Parathyroid adenoma (tissue), 2 donors: ENCODE results near the gene OR51B4.
"Not testable (repeated sequence)": the region's sequence is repeated elsewhere in the genome, so short reads cannot be mapped to it uniquely, and the experiment has no call there.

Experiments
- H2AFZ ChIP-seq: fragments of 300-600 bp; sonication (generic); one replicate; pipeline ENCODE4 v1.7.0; 2017; ENCODE audit warnings: antibody characterized with exemption, mild to moderate bottlenecking
- H3K27ac ChIP-seq: fragments of 300-600 bp; sonication (generic); one replicate; pipeline ENCODE4 v1.7.0; 2017
- H3K27me3 ChIP-seq: fragments of 300-600 bp; sonication (generic); one replicate; pipeline ENCODE4 v1.7.0; 2017; ENCODE audit warnings: low read length; ENCODE audit not compliant: control insufficient read depth, insufficient read depth
- H3K36me3 ChIP-seq: fragments of 300-600 bp; sonication (generic); one replicate; pipeline ENCODE4 v1.7.0; 2017; ENCODE audit warnings: low read length; ENCODE audit not compliant: control insufficient read depth, insufficient read depth
- H3K4me1 ChIP-seq: fragments of 300-600 bp; sonication (generic); one replicate; pipeline ENCODE4 v1.7.0; 2017; ENCODE audit warnings: control low read depth
- H3K4me2 ChIP-seq: fragments of 300-600 bp; sonication (generic); one replicate; pipeline ENCODE4 v1.7.0; 2017; ENCODE audit warnings: low read length
- H3K4me3 ChIP-seq: fragments of 300-600 bp; sonication (generic); one replicate; pipeline ENCODE4 v1.7.0; 2017; ENCODE audit warnings: low read depth, low read length
- H3K79me2 ChIP-seq: fragments of 300-600 bp; sonication (generic); one replicate; pipeline ENCODE4 v1.7.0; 2017; ENCODE audit warnings: control low read depth
- H3K9ac ChIP-seq: fragments of 300-600 bp; sonication (generic); one replicate; pipeline ENCODE4 v1.7.0; 2017; ENCODE audit warnings: mild to moderate bottlenecking
- H3K9me3 ChIP-seq: fragments of 300-600 bp; sonication (generic); one replicate; pipeline ENCODE4 v1.7.0; 2017; ENCODE audit warnings: low read length; ENCODE audit not compliant: control insufficient read depth
- TF ChIP-seq, protein P1 (sequence below): fragments of 300-600 bp; sonication (generic); IDR thresholded peaks from one replicate; pipeline ENCODE4 v1.7.0; 2017; ENCODE audit warnings: antibody characterized with exemption, mild to moderate bottlenecking
- donor health status: primary hyperparathyroidism.

OR51B4 gene

DNA sequence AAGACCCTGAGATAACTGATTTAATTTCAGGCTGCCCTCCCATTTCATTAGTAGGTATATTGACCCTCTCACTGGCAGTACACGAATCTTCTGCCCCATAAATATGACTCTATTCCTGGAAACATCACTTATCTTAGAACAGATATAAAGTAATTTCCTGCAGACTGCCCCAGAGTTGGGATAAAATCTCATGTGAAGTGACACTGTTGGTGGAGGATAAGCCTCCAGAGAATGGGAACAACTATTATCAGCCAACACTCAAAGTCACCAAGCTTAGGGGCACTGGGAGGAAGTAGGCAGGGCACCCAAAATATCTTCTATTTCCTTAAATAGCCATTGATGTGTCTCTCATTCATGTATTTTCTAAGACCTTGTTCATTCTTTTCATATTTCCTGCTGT, 33.4 kb upstream of the OR51B4 start:
- Histone ChIP-seq H3K9me3 (no peaks in the 10 kb centered on the region), H2AFZ (no peak overlapping the region)
- TF ChIP-seq, protein P1, sequence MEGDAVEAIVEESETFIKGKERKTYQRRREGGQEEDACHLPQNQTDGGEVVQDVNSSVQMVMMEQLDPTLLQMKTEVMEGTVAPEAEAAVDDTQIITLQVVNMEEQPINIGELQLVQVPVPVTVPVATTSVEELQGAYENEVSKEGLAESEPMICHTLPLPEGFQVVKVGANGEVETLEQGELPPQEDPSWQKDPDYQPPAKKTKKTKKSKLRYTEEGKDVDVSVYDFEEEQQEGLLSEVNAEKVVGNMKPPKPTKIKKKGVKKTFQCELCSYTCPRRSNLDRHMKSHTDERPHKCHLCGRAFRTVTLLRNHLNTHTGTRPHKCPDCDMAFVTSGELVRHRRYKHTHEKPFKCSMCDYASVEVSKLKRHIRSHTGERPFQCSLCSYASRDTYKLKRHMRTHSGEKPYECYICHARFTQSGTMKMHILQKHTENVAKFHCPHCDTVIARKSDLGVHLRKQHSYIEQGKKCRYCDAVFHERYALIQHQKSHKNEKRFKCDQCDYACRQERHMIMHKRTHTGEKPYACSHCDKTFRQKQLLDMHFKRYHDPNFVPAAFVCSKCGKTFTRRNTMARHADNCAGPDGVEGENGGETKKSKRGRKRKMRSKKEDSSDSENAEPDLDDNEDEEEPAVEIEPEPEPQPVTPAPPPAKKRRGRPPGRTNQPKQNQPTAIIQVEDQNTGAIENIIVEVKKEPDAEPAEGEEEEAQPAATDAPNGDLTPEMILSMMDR: no peak

DNA sequence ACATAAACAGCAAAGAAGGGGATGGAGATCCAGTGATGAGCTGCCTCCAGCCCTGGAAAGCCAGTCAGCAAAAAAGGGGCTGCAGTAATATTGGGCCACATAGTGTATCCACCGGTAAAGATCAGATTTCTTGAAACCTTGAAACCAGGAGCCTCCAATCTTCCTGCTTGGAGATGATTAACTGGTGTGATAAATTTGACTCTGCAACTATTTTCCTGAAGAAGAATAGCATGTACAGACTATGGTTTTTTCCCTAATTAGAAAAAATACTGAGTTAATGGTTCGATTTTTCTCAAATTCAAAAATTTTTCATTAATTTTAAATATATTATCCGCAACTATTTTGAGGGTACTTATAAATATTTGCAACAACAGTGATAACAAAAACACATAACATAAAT, 22.5 kb upstream of the OR51B4 start, which contains the start of gene OR51B2:
TSS of gene OR51B2 (minus strand) at position 101 of the 400 bp plus-strand sequence. CDS start at position 101, 0 bp downstream.
- H3K9ac ChIP-seq: no peak within 1 kb of the TSS
- H3K4me1 ChIP-seq: no peaks in the 10 kb centered on the region
- no peaks in the 10 kb centered on the region for H3K79me2 ChIP-seq
- H3K9me3 ChIP-seq: no peaks in the 10 kb centered on the region
- TF ChIP-seq, protein P1: no peak
- no peak within 1 kb of the TSS for H2AFZ ChIP-seq
- H3K27me3 ChIP-seq: no peaks in the 10 kb centered on the region
- no peaks in the 10 kb centered on the region for H3K36me3 ChIP-seq
- H3K4me2 ChIP-seq: no peak within 1 kb of the TSS
- H3K27ac ChIP-seq: no peak within 1 kb of the TSS
- H3K4me3 ChIP-seq: no peak within 1 kb of the TSS

More for the DNA sequence above, 33.4 kb upstream of the OR51B4 start:
- Histone ChIP-seq H3K4me2 (no peak overlapping the region), H3K27ac (no peak overlapping the region), H3K4me1 (no peaks in the 10 kb centered on the region), H3K9ac (no peak overlapping the region), H3K36me3 (no peaks in the 10 kb centered on the region), H3K4me3 (no peak overlapping the region), H3K79me2 (no peaks in the 10 kb centered on the region), H3K27me3 (no peaks in the 10 kb centered on the region)

DNA sequence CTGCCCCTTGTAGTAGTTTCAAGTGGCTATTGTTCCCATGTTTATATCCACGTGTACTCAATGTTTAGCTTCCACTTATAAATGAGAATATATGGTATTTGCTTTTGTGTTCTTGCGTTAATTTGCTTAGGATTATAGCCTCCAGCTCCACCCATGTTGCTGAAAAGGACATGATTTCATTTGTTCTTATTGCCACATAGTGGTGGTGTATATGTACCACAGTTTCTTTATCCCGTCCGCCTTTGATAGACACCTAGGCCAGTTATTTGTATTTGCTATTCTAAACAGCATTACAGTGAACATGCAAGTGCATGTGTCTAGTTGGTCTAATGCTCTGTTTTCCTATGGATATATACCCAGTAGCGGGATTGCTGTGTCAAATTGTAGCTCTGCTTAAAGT, 15.5 kb upstream of the OR51B4 start:
- Histone ChIP-seq H3K4me1 (no peaks in the 10 kb centered on the region), H2AFZ (no peak overlapping the region), H3K9me3 (no peaks in the 10 kb centered on the region), H3K27ac (no peak overlapping the region), H3K79me2 (no peaks in the 10 kb centered on the region), H3K9ac (no peak overlapping the region), H3K36me3 (no peaks in the 10 kb centered on the region), H3K4me2 (no peak overlapping the region), H3K4me3 (no peak overlapping the region), H3K27me3 (no peaks in the 10 kb centered on the region)
- TF ChIP-seq, protein P1: no peak

DNA sequence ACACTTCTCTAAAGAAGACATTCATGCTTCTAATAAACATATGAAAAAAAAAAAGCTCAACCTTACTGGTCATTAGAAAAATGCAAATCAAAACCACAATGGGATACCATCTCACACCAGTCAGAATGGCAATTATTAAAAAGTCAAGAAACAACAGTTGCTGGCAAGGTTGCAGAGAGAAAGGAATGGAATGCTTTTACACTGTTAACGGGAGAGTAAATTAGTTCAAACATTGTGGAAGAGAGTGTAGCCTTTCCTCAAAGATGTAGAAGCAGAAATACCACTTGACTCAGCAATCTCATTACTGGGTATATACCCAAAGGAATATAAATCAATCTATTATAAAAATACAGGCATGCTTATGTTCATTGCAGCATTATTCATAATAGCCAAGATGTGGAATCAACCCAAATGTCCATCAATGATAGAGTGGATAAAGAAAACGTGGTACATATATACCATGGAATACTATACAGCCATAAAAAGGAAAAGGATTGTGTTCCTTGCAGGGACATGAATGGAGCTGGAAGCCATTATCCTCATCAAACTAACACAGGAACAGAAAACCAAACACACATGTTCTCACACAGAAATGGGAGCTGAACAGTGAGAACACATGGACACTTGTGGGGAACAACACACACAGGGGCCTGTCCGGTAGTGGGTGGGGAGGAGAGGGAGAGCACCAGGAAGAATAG, 11.7 kb upstream of the OR51B4 start:
- not testable (repeated sequence) for H3K4me2 ChIP-seq, H3K79me2 ChIP-seq, H3K9ac ChIP-seq, H3K27ac ChIP-seq, H3K4me1 ChIP-seq, H2AFZ ChIP-seq, H3K27me3 ChIP-seq, H3K9me3 ChIP-seq, H3K4me3 ChIP-seq, H3K36me3 ChIP-seq

DNA sequence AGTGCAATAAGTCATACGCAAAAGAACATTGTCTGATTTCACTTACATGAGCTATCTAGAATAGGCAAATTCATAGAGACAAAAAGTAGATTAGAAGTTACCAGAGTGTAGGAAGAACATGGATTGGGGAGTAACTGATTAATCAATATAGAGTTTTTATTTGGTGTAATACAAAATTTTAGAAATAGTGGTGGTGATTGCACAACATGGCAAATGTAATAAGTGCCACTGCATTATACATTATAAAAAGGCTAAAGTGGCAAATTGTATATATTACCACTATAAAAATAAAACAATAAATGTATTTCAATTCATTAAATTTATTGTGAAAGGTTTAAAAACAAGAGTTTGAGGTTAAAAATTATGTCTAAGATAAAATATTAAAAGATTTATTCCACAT, 8.7 kb upstream of the OR51B4 start:
- no peak overlapping the region for H2AFZ ChIP-seq
- no peaks in the 10 kb centered on the region for H3K36me3 ChIP-seq
- no peaks in the 10 kb centered on the region for H3K9me3 ChIP-seq
- no peak overlapping the region for H3K9ac ChIP-seq
- TF ChIP-seq, protein P1: no peak
- no peaks in the 10 kb centered on the region for H3K4me1 ChIP-seq
- no peak overlapping the region for H3K27ac ChIP-seq
- no peaks in the 10 kb centered on the region for H3K79me2 ChIP-seq
- H3K27me3 ChIP-seq: no peaks in the 10 kb centered on the region
- no peak overlapping the region for H3K4me2 ChIP-seq
- no peak overlapping the region for H3K4me3 ChIP-seq
